GM20431 (cell line): ENCODE data around the gene DCTD.

Experiments
- in situ Hi-C: fragments of 300-500 bp; cut with MseI, MboI; formaldehyde crosslinking; loops from one replicate; pipeline ENCODE4 v1.15.0; 2020; ENCODE audit warnings: low sequenced_read_pairs; ENCODE audit not compliant: unreplicated experiment

DCTD gene

DNA sequence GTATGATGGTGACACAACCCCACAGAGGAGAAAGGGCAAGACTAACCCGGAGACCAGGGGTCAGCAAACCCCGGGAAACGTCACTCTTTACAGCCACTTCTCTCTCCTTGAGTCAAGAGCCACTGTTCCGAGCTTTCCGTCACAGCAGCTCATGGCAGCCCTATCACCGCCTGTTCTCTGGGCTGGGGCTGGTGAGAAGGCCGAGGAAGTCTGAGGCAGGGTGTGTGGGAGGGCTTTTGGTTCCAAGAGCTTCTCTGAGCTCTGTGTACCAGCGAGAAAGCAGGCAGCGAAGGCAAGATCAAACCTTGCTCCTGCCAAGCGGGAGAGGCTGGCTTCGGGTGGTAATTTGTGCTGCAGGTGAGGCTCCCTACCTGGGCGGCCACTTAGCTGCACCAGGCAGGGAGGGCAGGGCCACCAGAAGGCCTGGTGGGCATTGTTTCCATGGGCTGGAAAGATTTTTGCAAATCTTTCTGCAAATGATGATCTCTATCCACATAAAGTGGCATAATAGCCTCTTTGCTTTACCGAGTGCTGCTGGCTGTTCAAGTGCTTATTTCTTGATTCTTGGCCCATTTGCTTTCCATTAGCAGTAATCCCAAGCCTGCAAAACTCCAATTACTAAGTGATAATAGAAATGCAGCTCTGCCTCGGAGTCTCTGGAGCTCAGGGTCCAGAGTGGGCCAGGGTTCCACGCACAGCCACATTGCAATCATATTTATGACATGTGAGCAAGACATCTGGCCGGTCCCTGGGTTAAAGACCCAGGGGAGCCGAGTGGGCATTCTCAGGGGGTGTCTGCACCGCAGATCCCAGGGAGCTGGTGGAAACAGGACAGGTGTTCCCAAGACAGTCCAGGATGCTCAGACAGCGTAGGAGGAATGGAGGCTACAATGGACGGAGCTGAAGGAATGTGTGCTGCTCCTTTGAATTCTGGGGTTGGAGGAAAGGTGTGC lies 41.5 kb downstream of the DCTD start:
- in situ Hi-C loops: no loop called here

DNA sequence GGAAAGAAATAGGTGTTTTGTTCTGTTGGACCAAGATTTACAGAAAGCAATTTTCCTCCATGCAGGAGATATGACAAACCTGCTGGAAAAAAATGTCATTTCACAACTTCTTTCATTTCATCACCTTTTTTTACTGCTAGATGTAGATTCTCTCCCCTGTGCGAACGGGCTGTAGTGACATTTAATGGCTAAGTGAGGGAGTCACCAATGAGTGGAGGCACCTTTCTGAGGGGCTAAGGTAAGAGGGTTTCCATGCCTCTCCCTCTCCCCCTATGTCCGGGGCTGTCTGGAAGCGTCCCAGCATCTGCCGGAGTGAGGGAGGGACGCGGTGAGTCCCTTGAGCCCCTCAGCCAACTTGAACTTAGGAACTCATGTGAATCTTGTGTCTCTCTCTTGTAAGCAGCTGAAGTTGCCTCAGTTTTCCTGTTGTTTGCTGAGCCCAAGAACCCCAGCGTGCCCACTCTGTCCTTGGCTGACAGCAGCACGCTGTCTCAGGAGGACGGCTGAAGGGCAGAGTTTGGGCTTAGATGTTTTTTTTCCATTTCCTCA lies 42.3 kb downstream of the DCTD start:
- in situ Hi-C loops: no loop called here

DNA sequence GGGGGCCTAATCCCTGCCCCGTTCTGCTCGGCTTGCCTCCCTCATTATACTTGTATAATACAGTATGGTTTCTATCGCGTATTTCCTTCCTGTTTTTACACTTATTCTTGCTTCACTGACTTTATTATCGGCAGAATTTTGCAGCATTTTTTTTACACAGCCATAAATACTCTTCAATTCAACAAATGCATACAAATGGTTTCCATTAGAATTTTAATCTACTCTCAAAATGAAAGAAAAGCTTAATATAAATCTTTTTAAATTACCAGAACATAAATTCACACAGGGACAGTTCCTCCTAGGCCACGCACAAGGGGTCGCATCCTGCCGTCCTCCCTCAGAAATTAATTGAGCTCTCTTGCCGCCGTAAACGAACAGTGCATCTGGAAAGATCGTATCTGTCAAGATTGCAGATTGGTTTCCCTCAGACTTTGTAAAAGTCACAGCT lies 42.9 kb downstream of the DCTD start:
- in situ Hi-C loops: no loop called here

DNA sequence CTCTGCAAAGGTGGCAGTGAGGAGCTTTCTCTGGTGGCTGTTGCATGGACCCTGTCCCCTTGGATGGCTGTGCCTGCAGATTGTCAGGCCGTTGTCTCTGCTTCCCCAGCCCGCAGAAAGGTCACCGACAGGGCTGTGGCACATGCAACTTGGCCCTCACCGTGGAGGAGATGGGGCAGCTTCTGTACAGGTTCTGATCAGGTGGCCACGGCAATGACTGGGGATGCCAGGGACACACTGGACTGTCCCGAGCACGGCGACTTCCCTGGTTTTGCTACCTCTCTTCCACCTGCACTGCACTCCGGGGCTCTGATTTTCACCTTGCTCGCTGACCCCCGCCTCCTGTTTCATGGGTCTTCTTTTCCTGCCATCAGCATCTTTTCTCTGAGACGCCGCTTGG lies 43.5 kb downstream of the DCTD start:
- in situ Hi-C loops: no loop called here

DNA sequence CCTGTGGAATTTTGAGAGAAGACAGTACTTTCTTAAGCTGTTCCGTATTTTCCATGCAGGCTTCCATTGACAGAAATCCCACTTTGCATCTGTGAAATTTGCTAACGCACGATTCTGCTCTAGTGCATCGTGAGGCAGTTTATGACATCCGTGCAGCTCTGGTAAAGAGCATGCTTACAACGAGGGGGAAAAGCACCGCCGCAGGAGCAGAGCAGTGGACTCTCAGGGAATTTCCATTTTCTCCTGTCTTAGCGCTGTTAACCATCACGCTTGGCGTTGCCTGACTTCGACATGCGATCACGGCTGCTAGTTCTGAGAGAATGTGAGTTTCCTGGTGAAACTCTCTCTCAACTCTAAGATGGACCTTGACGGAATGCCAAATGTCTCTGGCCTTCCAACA lies 43.9 kb downstream of the DCTD start:
- in situ Hi-C loops: no loop called here

DNA sequence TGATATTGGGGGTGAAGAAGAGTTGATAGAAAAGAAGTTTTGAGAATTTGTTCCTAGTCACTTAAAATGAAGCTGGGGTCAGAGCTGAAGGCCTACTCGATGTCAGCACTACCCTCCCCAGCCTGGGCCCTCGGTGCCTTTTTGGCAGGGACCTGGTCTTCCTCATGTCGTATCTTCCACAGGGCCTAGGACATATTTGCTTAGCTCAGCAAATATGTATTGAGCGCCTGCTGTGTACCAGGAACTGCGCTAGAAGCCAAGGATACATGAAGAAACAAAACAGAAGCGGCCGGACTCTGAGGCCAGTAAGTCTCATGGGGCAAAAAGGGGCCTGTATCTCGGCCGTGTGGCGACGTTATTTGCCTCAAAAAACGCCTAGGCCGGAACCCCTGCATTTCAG lies 44.3 kb downstream of the DCTD start:
- in situ Hi-C loops: no loop called here

DNA sequence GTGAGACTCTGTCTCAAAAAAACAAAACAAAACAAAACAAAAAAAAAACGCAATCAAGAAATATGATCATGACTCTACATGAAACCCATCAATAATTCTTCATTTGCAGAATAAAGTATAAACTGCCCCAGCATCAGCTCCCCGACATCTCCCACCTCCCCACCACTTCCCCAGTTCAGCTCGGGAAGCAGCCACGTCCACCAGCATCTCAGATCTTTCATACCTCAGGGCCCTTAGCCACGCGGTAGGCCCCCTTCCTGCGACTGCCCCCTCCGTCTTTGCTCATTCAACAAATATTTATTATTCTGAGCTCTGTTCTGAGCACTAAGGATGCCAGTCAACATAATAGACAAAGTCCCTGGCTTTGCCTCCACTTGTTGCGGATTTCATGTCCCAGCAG lies 45.6 kb downstream of the DCTD start:
- in situ Hi-C loops: no loop called here

DNA sequence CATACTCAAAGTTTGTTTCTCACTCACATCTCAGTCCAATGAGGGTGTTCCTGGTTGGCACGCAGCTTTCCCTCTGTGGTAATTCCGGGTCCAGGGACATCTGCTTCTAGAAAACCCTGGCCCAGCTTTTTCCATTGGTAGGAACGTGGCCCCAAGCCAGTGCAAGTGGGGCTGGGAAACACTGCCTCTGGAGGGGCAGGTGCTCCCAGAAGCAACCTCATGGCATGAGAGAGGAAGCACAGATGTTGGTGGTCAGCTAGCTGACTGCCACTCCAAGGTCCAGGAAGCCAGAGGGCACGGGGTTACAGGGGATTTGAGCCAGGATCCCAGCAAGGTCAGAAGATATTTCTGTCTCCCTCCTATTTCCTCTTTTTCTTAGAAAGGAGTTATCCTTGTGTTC lies 47.5 kb downstream of the DCTD start:
- in situ Hi-C loops: no loop called here

DNA sequence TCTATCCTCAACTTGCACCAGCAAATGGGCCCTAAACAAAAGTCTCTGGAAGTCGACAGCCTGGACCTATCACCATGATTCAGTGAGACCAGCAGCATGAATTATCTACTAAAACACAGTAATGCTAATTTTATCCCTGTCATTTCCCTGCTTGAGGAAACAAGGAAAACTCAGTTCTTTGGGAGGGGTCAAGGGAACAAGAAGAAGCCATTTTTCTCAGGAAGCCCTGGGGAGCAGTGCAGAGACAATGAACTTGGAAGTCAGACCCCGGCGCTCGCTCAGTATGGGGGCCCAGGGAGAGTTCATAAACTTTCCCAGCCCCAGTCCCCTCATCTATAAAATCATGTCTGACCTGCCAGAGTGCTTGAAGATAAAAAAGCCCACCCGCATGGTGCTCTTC lies 50.4 kb downstream of the DCTD start:
- in situ Hi-C loops: no loop called here

DNA sequence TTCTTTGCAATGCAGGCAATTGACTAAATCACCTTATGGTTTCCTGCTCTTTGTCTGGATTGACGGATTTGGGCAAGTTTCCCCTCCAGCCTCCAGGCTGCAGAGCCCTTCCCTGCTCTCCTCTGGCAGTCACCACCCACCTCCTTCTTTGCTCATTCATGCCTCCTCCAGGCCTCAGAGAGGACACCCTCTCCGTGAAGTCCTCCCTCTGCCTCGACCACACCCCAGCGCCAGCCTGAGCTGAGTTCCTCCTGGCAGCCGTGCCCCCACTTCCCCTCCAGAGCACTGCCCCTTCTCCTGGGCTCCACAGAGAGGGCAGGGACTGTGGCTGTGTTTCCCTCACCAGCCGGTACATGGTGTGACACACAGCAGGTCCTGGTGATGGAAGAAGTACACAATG lies 53.7 kb downstream of the DCTD start:
- in situ Hi-C loops: no loop called here

DNA sequence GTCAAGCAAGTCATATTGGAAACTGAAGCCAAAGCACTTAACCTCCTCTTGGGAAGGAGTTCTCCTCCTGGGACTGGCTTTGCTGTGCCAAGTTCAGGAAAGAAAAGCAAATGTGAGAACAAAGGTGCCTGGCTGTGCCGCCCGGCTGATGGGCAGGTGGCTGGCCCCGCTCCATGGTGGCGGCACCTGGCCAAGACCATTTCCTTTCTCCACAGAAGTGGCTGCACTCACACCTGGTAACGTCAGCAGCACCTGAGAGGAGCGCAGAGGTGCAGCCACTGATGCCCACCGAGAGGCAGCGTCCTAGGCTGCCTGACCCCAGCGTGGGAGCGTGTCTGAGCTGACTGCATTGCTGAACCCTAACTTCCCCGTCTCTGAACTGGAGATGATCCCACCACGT lies 54.3 kb downstream of the DCTD start:
- in situ Hi-C loops: no loop called here

DNA sequence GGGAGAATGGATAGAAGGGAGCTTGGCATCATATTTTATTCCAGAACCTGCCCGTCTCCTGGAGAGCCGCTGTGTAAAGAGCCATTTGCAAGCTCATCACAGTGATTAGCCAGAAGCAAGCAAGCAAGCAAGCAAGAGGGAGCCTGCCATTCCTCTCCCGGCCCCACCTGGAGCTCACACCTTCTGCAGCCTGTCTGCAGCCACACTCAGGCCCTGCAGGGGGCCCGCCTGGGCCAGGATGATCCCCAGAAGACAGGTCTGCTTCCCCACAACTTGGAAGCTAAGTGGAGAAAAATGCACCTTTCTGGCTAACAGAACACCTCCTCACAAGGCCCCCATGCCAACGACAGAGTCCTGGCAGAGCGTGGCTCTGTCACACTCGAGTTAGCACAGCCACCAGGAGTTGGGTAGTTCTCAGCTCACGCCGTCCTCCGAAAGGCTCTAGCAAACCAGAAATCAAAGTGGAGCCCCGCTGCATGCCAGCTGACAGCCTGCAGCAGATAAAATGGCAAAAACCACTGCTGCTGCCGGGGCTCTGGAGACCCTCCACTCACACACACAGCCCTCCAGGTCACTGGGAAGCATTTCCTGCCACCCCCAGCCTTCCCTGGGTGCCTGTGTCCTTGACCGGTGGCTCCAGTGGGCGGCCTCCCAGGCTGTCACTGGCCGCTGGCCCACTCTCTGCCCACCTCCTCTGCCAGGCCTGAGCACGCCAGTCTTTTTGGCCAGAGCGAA lies 54.9 kb downstream of the DCTD start:
- in situ Hi-C loops: no loop called here

DNA sequence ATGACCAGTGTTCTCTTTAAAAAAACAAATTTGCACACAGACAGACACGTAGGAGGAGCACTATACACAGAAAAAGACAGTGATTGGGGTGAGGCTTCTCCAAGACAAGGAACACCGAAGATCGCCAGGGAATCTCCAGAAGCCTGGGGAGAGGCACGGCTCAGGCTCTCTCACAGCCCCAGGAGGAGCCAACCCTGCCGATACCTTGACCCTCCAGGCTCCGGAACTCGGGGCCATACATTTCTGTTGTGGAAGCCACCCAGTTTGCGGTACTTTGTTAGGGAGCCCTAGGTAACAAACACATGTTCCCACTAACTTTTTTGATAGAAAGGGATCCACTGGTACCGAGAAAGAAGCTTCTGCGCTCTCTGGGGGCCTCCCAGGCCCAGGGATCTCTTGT lies 55.8 kb downstream of the DCTD start:
- in situ Hi-C loops: no loop called here

DNA sequence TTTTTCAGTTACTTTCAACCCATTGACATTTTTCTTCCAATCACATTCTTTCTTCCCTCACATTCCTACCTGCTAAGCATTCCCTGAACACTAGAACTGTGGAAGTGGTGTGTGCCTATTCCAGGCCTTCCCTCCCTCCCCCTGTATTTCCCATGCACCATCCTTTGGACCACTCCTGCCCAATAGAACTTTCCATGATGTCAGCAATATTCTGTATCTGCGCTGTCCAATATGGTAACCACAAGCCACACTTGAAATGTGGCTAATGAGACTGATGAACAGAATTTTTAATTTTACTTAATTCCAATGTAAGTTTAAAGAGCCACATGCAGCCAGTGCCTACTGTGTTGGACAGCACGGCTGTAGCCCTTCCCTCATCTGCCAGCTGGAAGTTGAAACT lies 57.5 kb downstream of the DCTD start:
- in situ Hi-C loops: no loop called here

DNA sequence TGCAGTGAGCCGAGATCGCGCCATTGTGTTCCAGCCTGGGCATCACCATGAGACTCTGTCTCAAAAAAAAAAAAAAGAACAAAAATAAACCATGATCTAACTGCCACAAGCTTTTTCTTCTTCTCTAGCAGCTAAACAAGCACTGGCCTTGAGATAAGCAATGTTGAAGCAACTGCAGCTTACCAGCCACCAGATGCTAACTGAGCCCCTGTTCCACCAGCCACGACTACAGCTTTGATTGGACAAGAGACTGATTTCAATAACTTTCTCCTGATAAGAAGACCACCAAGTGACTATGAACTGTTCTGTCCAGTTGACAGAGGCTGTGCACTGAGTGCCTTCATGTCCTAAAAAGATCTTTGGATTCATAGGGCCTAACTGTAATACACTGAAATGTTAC lies 58.5 kb downstream of the DCTD start:
- in situ Hi-C loops: no loop called here

DNA sequence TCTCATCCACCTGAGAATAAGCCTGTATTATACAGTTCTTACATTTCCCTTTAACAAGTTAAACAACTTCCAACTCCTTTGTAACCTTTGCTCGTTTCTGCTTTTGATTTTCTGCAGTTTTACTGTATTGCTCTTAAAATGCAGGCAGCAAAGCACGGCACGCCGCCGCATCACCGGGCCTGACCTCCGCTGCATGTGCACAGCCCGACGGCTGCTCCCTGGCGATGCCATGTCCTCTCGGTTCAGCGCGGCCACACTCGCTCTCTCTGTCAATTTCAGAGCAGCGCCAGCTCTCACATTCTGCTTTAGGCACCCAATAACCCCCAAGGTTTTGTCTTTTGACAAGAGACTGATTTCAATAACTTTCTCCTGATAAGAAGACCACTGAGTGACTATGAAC lies 60.3 kb downstream of the DCTD start:
- in situ Hi-C loops: no loop called here

DNA sequence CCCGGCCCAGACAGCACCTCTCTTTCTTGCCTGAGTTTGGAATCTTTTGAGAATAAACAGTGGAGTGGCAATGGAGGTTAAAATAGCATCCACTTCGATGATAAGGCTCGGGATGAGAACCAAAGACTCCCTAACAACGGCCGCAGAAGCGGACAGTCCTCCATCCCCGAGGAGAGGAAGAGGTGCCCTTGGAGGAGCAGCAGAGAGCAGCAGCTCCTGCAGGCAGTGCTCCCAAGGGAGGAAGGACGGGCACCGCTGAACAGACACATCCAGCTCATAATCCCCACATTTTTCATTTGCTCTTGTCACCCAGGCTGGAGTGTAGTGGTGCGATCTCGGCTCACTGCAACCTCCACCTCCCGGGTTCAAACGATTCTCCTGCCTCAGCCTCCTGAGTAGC lies 61.3 kb downstream of the DCTD start:
- in situ Hi-C loops: no loop called here

DNA sequence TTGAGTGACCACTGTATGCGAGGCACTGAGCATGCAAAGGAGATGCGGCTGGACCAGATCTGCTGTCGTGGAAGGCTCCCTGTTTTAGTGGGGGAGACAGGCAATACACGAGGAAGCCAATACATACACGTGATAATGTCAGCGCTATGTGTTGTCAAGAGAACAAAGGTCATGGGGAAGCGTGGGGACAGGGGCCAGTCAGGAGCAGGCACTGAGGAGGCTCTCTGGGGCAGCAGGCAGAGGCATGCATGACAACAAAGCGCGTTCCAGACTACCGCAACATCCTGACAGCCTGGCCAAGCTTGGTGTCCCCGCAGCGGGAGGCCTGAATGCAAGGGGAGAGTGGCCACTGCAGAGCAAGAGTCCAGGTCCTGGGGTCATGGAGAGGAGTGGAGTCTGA lies 61.9 kb downstream of the DCTD start:
- in situ Hi-C loops: no loop called here

DNA sequence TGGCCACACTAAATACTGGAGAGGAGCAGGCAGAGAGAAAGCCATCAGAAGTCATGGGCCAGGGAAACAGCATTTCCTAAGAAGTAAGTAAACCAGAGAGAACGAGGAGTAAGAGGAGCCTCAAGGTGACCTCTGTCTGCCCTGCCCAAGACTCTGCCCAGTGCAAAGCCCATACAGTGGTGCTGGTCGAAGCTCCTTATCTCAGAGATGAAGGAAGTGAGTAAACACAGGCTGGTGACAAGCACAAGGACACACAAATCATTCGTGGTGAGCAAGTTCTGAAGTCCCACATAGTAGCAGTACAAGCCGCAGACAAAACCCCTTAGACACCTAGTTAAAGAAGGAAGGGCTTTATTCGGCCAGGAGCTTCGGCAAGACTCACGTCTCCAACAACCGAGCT lies 62.7 kb downstream of the DCTD start:
- in situ Hi-C loops: no loop called here

DNA sequence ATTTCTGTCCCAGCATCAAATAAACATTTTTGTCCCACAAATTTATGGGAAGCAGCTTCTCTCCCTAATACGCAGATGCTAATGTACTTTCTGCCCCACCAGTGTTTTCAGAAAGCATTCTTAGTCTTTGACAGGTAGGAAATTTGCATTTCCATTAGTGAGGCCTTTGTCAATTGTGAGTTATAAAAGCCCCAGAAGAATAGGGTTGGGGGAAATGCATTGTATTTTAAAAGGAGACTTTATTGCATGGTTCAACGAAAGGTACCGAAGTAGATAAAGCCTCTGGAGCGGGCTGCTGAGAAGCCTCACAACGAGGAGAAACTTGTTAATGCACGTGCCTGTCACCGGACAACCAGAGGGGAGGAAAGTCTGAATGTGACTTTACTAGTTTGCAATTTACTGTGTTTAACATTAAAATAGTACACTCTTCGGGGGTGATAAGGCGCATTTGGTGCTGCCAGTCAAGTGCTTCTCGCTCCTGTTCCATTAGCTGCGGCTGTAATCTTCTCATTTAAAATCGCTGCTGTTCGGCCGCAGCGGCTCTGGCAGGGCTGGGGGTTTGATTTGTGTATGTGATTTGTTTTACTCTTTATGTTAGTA lies 63.4 kb downstream of the DCTD start:
- in situ Hi-C loops: no loop called here

DNA sequence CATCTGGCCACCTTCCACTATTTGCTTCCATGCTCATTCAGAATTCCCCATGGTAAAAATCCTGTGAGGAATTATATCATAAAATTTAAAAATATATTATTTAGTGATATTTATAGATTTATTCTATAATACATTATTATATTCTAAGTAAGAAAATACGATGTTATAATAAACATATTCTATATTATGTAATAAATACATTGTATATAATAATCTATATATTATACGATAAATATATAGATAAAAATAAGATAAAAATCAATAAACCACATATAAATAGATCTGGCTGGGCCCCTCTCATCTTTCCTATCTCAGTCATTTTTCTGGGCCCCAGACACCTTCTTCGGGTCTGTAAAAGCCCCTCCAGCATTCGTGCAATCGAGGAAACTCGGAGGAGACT lies 68.5 kb downstream of the DCTD start:
- in situ Hi-C loops: no loop called here
